ENCODE data around the gene RAPGEF1. TPM values are rescaled to one million over a fixed set of nuclear protein-coding genes. Genes with fewer than 3 reads are reported as not detected.

RAPGEF1 gene
- total RNA-seq, 1 experiment from 2014 or later: 25.2 TPM

DNA sequence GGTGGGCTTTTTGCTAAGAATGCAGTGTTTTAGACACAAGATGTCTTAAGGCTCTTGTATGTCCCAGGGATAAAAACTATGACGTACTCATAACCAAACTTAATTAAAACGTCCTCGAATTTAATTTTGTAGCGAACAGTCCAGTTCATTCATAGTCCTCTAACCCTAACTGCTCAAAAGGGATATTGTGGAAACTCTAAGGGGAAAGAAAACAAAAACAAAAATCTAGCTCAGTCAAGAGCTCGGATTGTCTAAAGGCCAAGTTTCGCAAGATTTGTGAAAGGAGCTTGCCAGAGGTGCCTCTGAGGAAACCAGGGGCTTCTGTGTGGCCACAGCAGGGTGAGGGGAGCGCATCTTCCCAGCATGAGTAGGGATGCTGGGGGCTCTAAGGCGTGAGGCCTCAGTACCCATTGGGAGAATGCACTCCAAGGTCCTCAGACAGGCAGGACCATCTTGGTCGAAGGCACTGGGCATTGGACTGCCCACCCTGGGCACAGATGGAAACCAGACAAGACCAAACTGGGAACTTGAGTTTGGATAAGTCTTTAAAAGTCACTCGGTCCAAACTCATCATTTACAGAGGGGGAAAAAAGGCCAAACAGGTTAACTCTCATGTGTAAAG lies 122.8 kb downstream of the RAPGEF1 start:
- no peak for ATAC-seq
- intact Hi-C loops (cut with micrococcal nuclease): no loop called here
- CTCF ChIA-PET: no interaction called here

GRCh38 chr9:131614340-131614915 lies 125.4 kb downstream of the RAPGEF1 start:
- ChIA-PET POLR2A (ENCODE audit: unreplicated experiment) (no interaction called here), CTCF (no interaction called here)
- no peaks in the 10 kb centered on the region for H3K4me1 ChIP-seq (ENCODE audit: insufficient read depth, low read length)
- no peaks in the 10 kb centered on the region for H3K9me3 ChIP-seq (ENCODE audit: low read length)
- intact Hi-C loops (cut with micrococcal nuclease): no loop called here
- H3K79me2 ChIP-seq (ENCODE audit: low read length): no peaks in the 10 kb centered on the region
- no peak overlapping the region for H3K4me2 ChIP-seq (ENCODE audit: low read length)
- no peaks in the 10 kb centered on the region for H3F3A ChIP-seq (ENCODE audit: low read length, unreplicated experiment)
- no peaks in the 10 kb centered on the region for H3K27me3 ChIP-seq (ENCODE audit: low read length)
- H2AFZ ChIP-seq (ENCODE audit: low read length): no peak overlapping the region
- no peaks in the 10 kb centered on the region for H3K9me2 ChIP-seq (replicated peaks; ENCODE audit: low read length)
- ATAC-seq: no peak
- no TSS peak for BruUV-seq (replicated peaks)
- no peak overlapping the region for H3K9ac ChIP-seq (ENCODE audit: low read length)
- H3K27ac ChIP-seq (ENCODE audit: low read length): no peak overlapping the region
- TF ChIP-seq EZH2 (IDR thresholded peaks at IDR 0.05; ENCODE audit: low read length, unreplicated experiment) (no peak), CTCF (conservative IDR thresholded peaks at IDR 0.05; ENCODE audit: low read depth, low read length) (no peak), EZH2phosphoT487 (IDR thresholded peaks at IDR 0.05; ENCODE audit: borderline replicate concordance, low read length) (no peak)
- H4K20me1 ChIP-seq (ENCODE audit: low read length): no peaks in the 10 kb centered on the region
- no peak for DNase-seq
- no peak overlapping the region for H3K4me3 ChIP-seq (ENCODE audit: low read length)
- no peaks in the 10 kb centered on the region for H3K36me3 ChIP-seq (ENCODE audit: low read depth, low read length)

More for the DNA sequence above, 122.8 kb downstream of the RAPGEF1 start:
- Histone ChIP-seq H3K4me3 (ENCODE audit: low read length) (no peak overlapping the region), H2AFZ (ENCODE audit: low read length) (no peak overlapping the region), H3K79me2 (ENCODE audit: low read length) (no peaks in the 10 kb centered on the region), H3K4me2 (ENCODE audit: low read length) (no peak overlapping the region), H3K9me3 (ENCODE audit: low read length) (no peaks in the 10 kb centered on the region), H4K20me1 (ENCODE audit: low read length) (no peaks in the 10 kb centered on the region), H3K36me3 (ENCODE audit: low read depth, low read length) (no peaks in the 10 kb centered on the region), H3K9me2 (replicated peaks; ENCODE audit: low read length) (no peaks in the 10 kb centered on the region), H3K9ac (ENCODE audit: low read length) (no peak overlapping the region), H3K27ac (ENCODE audit: low read length) (no peak overlapping the region), H3K27me3 (ENCODE audit: low read length) (no peaks in the 10 kb centered on the region), H3K4me1 (ENCODE audit: insufficient read depth, low read length) (no peaks in the 10 kb centered on the region), H3F3A (ENCODE audit: low read length, unreplicated experiment) (no peaks in the 10 kb centered on the region)
- no peak for DNase-seq
- TF ChIP-seq CTCF (conservative IDR thresholded peaks at IDR 0.05; ENCODE audit: low read depth, low read length): no peak
- TF ChIP-seq EZH2phosphoT487 (IDR thresholded peaks at IDR 0.05; ENCODE audit: borderline replicate concordance, low read length): no peak
- no peak for TF ChIP-seq EZH2 (IDR thresholded peaks at IDR 0.05; ENCODE audit: low read length, unreplicated experiment)
- POLR2A ChIA-PET (ENCODE audit: unreplicated experiment): no interaction called here
- BruUV-seq (replicated peaks): no TSS peak

DNA sequence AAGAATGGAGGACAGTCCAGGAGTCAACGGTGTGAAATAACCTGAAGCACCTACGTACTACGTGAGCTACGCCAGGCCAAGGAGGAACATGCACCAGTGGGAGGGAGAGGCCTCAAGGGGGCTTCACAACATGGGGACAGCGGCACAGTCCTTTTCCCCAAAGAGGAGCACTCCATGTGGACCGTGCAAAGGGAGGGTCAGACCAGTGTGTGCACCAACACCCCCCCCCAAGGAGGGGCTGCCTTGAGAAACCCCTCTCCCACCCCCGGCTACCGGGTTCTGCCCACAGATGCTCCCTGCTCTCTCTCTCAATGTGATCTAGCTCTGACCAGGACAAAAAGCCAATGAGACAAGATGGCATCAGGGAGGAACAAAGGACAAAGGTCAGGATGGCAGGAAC lies 126.0 kb downstream of the RAPGEF1 start:
- no peaks in the 10 kb centered on the region for H3K27me3 ChIP-seq (ENCODE audit: low read length)
- H2AFZ ChIP-seq (ENCODE audit: low read length): no peak overlapping the region
- H3K36me3 ChIP-seq (ENCODE audit: low read depth, low read length): no peaks in the 10 kb centered on the region
- no peak for TF ChIP-seq EZH2 (IDR thresholded peaks at IDR 0.05; ENCODE audit: low read length, unreplicated experiment)
- TF ChIP-seq CTCF (conservative IDR thresholded peaks at IDR 0.05; ENCODE audit: low read depth, low read length): no peak
- no peak for TF ChIP-seq EZH2phosphoT487 (IDR thresholded peaks at IDR 0.05; ENCODE audit: borderline replicate concordance, low read length)
- DNase-seq: no peak
- H3K9me2 ChIP-seq (replicated peaks; ENCODE audit: low read length): no peaks in the 10 kb centered on the region
- no peaks in the 10 kb centered on the region for H3F3A ChIP-seq (ENCODE audit: low read length, unreplicated experiment)
- no peak overlapping the region for H3K27ac ChIP-seq (ENCODE audit: low read length)
- H3K4me3 ChIP-seq (ENCODE audit: low read length): no peak overlapping the region
- no peaks in the 10 kb centered on the region for H3K9me3 ChIP-seq (ENCODE audit: low read length)
- H4K20me1 ChIP-seq (ENCODE audit: low read length): no peaks in the 10 kb centered on the region
- no TSS peak for BruUV-seq (replicated peaks)
- peaks cover 5% of the 10 kb centered on the region for H3K4me1 ChIP-seq (ENCODE audit: insufficient read depth, low read length)
- POLR2A ChIA-PET (ENCODE audit: unreplicated experiment): no interaction called here
- no peak overlapping the region for H3K4me2 ChIP-seq (ENCODE audit: low read length)
- no peak for ATAC-seq
- H3K9ac ChIP-seq (ENCODE audit: low read length): no peak overlapping the region
- CTCF ChIA-PET: no interaction called here
- H3K79me2 ChIP-seq (ENCODE audit: low read length): no peaks in the 10 kb centered on the region
- intact Hi-C loops (cut with micrococcal nuclease): no loop called here

Data from PC-3 (cell line).